Thyroid gland (tissue), 4 donors: ENCODE data around the gene PPP2R5B. TPM values are rescaled to one million over a fixed set of nuclear protein-coding genes. Genes with fewer than 3 reads are reported as not detected.

Experiments
- DNase-seq, 2 donors: peaks; one replicate each; pipeline ENCODE4 v3.0.0-alpha.2; 2019
- H3K27ac ChIP-seq, 3 donors: fragments of 200-600 bp; sonication (generic); 1 replicate in 2 of 3; 2 replicates in 1 of 3; pipeline ENCODE4 v1.5.1; 2016 to 2019; ENCODE audit warnings: mild to moderate bottlenecking in 1 of 3, moderate library complexity in 1 of 3
- H3K27me3 ChIP-seq: fragments of 200-600 bp; sonication (generic); one replicate; pipeline ENCODE4 v1.5.1; 2019
- H3K36me3 ChIP-seq, 2 donors: fragments of 200-600 bp; sonication (generic); one replicate each; pipeline ENCODE4 v1.5.1; 2016 to 2019
- H3K4me1 ChIP-seq, 2 donors: fragments of 200-600 bp; sonication (generic); one replicate each; pipeline ENCODE4 v1.5.1; 2017 to 2019
- H3K4me3 ChIP-seq, 3 donors: fragments of 200-600 bp; sonication (generic); replicated peaks in 1 of 3; 1 replicate in 2 of 3; 2 replicates in 1 of 3; pipeline ENCODE4 v1.5.1; 2016; ENCODE audit warnings: mild to moderate bottlenecking in 1 of 3
- H3K9me3 ChIP-seq: fragments of 200-600 bp; sonication (generic); one replicate; pipeline ENCODE4 v1.5.1; 2017
- CTCF ChIP-seq, 6 experiments: fragments of 200-600 bp in 3 of 6; fragments of 450-650 bp in 3 of 6; sonication (generic) in 3 of 6; IDR thresholded peaks; one replicate each; pipeline ENCODE4 v1.5.1; 2016 to 2019; ENCODE audit warnings: antibody characterized with exemption in 6 of 6, mild to moderate bottlenecking in 2 of 6, inconsistent platforms in 1 of 6, moderate library complexity in 1 of 6
- POLR2A ChIP-seq, 2 donors: fragments of 450-650 bp; IDR thresholded peaks; one replicate each; pipeline ENCODE4 v1.6.1; 2017; ENCODE audit warnings: antibody characterized with exemption in 2 of 2, mild to moderate bottlenecking in 2 of 2, moderate library complexity in 1 of 2
- WGBS, 2 donors: methylation state at CpG; one replicate each; pipeline ENCODE4 v1.1.5; 2017; 5-methylcytosine and 5-hydroxymethylcytosine counted together
- intact Hi-C: fragments of 100-400 bp; cut with DNase I; formaldehyde crosslinking; loops from one replicate; pipeline ENCODE4 v1.15.1; 2023
- total RNA-seq, 4 donors: library from RNA; depleted of rRNA; stranded (reverse); fragments of >200 nt; gene quantifications; one replicate each; pipeline ENCODE4 v1.2.3, GENCODE V29; 2016

Gene PPP2R5B
- total RNA-seq, 4 donors from 2014 or later = 14.8 to 30.1 (median 21.7) TPM

DNA sequence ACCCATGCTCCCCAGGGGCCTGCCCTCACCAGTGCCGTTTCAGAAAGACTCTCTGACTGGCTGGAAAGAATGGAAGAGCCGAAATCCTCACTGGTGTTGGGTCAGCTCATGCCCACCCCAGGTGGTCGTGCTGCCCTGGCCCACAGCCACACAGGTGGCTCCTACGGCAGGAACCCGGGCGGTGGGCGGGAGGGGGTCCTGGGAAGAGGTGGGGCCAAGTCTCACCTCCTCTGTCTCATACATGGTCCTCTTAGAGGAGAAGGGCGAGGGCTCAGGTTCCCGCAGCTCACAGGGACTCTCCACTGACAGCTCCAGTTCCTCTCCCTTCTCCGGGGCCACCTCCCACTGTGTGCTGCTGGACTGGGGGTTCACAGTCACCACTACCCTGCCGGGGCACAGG lies 15.7 kb upstream of the PPP2R5B start:
- peaks cover 77 to 88% of the 10 kb centered on the region in 2 donors for H3K36me3 ChIP-seq
- no peak overlapping the region for H3K27ac ChIP-seq
- DNase-seq = no peak
- intact Hi-C loops = no loop called here
- WGBS, 2 donors = 85 to 88% methylated on average over 2 of the region's 11 CpGs
- H3K4me3 ChIP-seq = no peak overlapping the region
- no peaks in the 10 kb centered on the region for H3K4me1 ChIP-seq
- H3K27me3 ChIP-seq = no peaks in the 10 kb centered on the region
- TF ChIP-seq CTCF (IDR thresholded peaks at IDR 0.05) = no peak
- no peak for TF ChIP-seq POLR2A (IDR thresholded peaks at IDR 0.05)
- H3K9me3 ChIP-seq = no peaks in the 10 kb centered on the region

GRCh38 chr11:64909653-64910343 lies 14.7 kb upstream of the PPP2R5B start:
- Histone ChIP-seq H3K27me3 (no peaks in the 10 kb centered on the region), H3K36me3 (peaks cover 80 to 91% of the 10 kb centered on the region in 2 donors), H3K4me1 (no peaks in the 10 kb centered on the region), H3K9me3 (no peaks in the 10 kb centered on the region), H3K4me3 (no peak overlapping the region), H3K27ac (no peak overlapping the region)
- intact Hi-C loops = loop anchor here (5.0 to 10.0 kb wide), 2 partner anchors 108 to 205 kb away; partner anchors contain the start of genes TM7SF2 and ZNHIT2
- whole genome bisulfite sequencing, 2 donors = 94 to 95% methylated on average over 10 to 23 of the region's 39 CpGs
- TF ChIP-seq POLR2A (IDR thresholded peaks at IDR 0.05) = no peak
- no peak for TF ChIP-seq CTCF (IDR thresholded peaks at IDR 0.05)
- DNase-seq = no peak

- H3K36me3 ChIP-seq = peaks cover 75 to 85% of the 10 kb centered on the region in 2 donors
- TF ChIP-seq CTCF (IDR thresholded peaks at IDR 0.05) = no peak
- no peak for TF ChIP-seq POLR2A (IDR thresholded peaks at IDR 0.05)
- WGBS, 2 donors = 95 to 96% methylated on average over 19 to 27 of the region's 27 CpGs
These were observed 13.9 kb upstream of the PPP2R5B start for GRCh38 chr11:64910451-64911093.

DNA sequence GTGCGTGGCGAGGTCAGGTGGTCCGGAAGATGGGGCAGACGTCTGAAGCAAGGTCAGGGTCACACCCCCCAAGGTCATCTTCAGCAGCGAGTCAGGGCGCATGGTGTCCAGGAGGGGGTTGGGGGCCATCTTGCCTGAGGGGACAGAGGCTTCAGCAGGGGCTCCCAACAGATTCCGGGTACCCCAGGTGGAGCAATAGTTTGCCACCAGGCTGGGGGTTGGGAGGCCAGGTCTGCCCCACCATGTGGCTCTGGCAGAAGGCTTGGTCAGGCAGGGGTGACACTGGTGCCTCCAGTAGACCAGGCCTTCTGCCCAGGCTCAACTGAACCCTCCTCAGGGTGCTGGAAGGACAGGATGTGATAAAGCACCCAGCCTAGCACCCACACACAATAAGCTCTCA lies 13.3 kb upstream of the PPP2R5B start:
- no peak for DNase-seq
- H3K27ac ChIP-seq = no peak overlapping the region
- no peaks in the 10 kb centered on the region for H3K9me3 ChIP-seq
- intact Hi-C loops = loop anchor here (5.0 to 10.0 kb wide), 2 partner anchors 106 to 204 kb away; partner anchors contain the start of genes TM7SF2 and ZNHIT2
- TF ChIP-seq POLR2A (IDR thresholded peaks at IDR 0.05) (no peak), CTCF (IDR thresholded peaks at IDR 0.05) (no peak)
- WGBS, 2 donors = 92 to 95% methylated on average over 7 of the region's 7 CpGs
- H3K4me1 ChIP-seq = peaks cover 9 to 10% of the 10 kb centered on the region in 2 donors
- H3K36me3 ChIP-seq = peaks cover 69 to 79% of the 10 kb centered on the region in 2 donors
- H3K4me3 ChIP-seq = no peak overlapping the region
- no peaks in the 10 kb centered on the region for H3K27me3 ChIP-seq

More at GRCh38 chr11:64910451-64911093, 13.9 kb upstream of the PPP2R5B start:
- Histone ChIP-seq H3K9me3 (no peaks in the 10 kb centered on the region), H3K4me3 (no peak overlapping the region), H3K27ac (no peak overlapping the region), H3K4me1 (peaks cover 3 to 5% of the 10 kb centered on the region in 2 donors), H3K27me3 (no peaks in the 10 kb centered on the region)
- DNase-seq = no peak
- intact Hi-C loops = loop anchor here (5.0 to 10.0 kb wide), 2 partner anchors 107 to 204 kb away; partner anchors contain the start of genes TM7SF2 and ZNHIT2

GRCh38 chr11:64911689-64912088 lies 12.8 kb upstream of the PPP2R5B start:
- TF ChIP-seq CTCF (IDR thresholded peaks at IDR 0.05) (no peak), POLR2A (IDR thresholded peaks at IDR 0.05) (no peak)
- intact Hi-C loops = loop anchor here (5.0 to 10.0 kb wide), 2 partner anchors 106 to 203 kb away; partner anchors contain the start of genes TM7SF2 and ZNHIT2
- WGBS, 2 donors = 89 to 90% methylated on average over 3 to 7 of the region's 9 CpGs

More at GRCh38 chr11:64911689-64912088, 12.8 kb upstream of the PPP2R5B start:
- Histone ChIP-seq H3K27ac (no peak overlapping the region), H3K9me3 (no peaks in the 10 kb centered on the region), H3K36me3 (peaks cover 64 to 74% of the 10 kb centered on the region in 2 donors), H3K4me3 (no peak overlapping the region), H3K27me3 (no peaks in the 10 kb centered on the region), H3K4me1 (peaks cover 11% of the 10 kb centered on the region in 2 donors)
- no peak for DNase-seq
